Esophagus (tissue), 2 donors: Measurements from ENCODE around the gene PYGL. TPM values are rescaled to one million over a fixed set of nuclear protein-coding genes. Genes with fewer than 3 reads are reported as not detected.
A peak's percentile ranks its signal among the peaks of the same experiment; 100 is the strongest.

Experiments used
- H3K27ac ChIP-seq, 2 donors: one replicate each; pipeline ENCODE4 v1.5.1; 2013; ENCODE audit warnings: low read depth in 2 of 2, mild to moderate bottlenecking in 2 of 2, inconsistent platforms in 1 of 2, low read length in 1 of 2, moderate library complexity in 1 of 2
- H3K27me3 ChIP-seq, 2 donors: one replicate each; pipeline ENCODE4 v1.6.1; 2013; ENCODE audit warnings: low read length in 2 of 2, control low read depth in 1 of 2, mild to moderate bottlenecking in 1 of 2; ENCODE audit not compliant: insufficient read depth in 2 of 2, control insufficient read depth in 1 of 2
- H3K36me3 ChIP-seq, 2 donors: one replicate each; pipeline ENCODE4 v1.6.1; 2013; ENCODE audit warnings: low read length in 1 of 2; ENCODE audit not compliant: control insufficient read depth in 2 of 2, insufficient read depth in 2 of 2
- H3K4me1 ChIP-seq, 2 donors: one replicate each; pipeline ENCODE4 v1.6.1; 2013; ENCODE audit warnings: low read length in 1 of 2; ENCODE audit not compliant: control insufficient read depth in 2 of 2, insufficient read depth in 2 of 2
- H3K4me3 ChIP-seq, 2 donors: one replicate each; pipeline ENCODE4 v1.5.1; 2013; ENCODE audit warnings: low read length in 2 of 2, mild to moderate bottlenecking in 2 of 2, low read depth in 1 of 2, moderate library complexity in 1 of 2
- H3K9me3 ChIP-seq, 2 donors: one replicate each; pipeline ENCODE4 v1.6.1; 2013; ENCODE audit warnings: mild to moderate bottlenecking in 2 of 2, low read depth in 1 of 2, low read length in 1 of 2, moderate library complexity in 1 of 2; ENCODE audit not compliant: control insufficient read depth in 2 of 2, insufficient read depth in 1 of 2
- WGBS, 2 donors: extraction: QIAGEN DNeasy Blood & Tissue Kit; methylation state at CpG; one replicate each; pipeline ENCODE4 v1.1.7; 2013; 5-methylcytosine and 5-hydroxymethylcytosine counted together
- polyA plus RNA-seq, 2 donors: library from polyadenylated mRNA; stranded (reverse); fragments of 200-250 nt; gene quantifications; one replicate each; pipeline ENCODE4 v1.2.3, GENCODE V29; 2013
- donor health status: healthy with polysubstance abuse.
- donor health status: Bipolar disorder and iron deficiency.

Gene PYGL
- polyA plus RNA-seq, 2 donors: 35.5 to 69.0 TPM

GRCh38 chr14:50974118-50974517, 29.8 kb upstream of the PYGL start:
- Histone ChIP-seq H3K9me3 (no peaks in the 10 kb centered on the region), H3K27me3 (no peaks in the 10 kb centered on the region), H3K27ac (no peak overlapping the region), H3K4me1 (peaks cover 0 to 2% of the 10 kb centered on the region in 2 donors), H3K36me3 (no peaks in the 10 kb centered on the region), H3K4me3 (no peak overlapping the region)
- 67 to 74% methylated on average over 5 of the region's 5 CpGs for WGBS, 2 donors

GRCh38 chr14:50972734-50973133, 28.5 kb upstream of the PYGL start:
- WGBS, 2 donors: 91% methylated on average over 9 to 11 of the region's 11 CpGs
- H3K4me3 ChIP-seq: no peak overlapping the region
- no peak overlapping the region for H3K27ac ChIP-seq
- peaks cover 0 to 2% of the 10 kb centered on the region in 2 donors for H3K4me1 ChIP-seq
- no peaks in the 10 kb centered on the region for H3K36me3 ChIP-seq
- no peaks in the 10 kb centered on the region for H3K9me3 ChIP-seq
- H3K27me3 ChIP-seq: no peaks in the 10 kb centered on the region

GRCh38 chr14:50970886-50971781, 26.9 kb upstream of the PYGL start:
- no peak overlapping the region for H3K4me3 ChIP-seq
- H3K9me3 ChIP-seq: no peaks in the 10 kb centered on the region
- no peaks in the 10 kb centered on the region for H3K27me3 ChIP-seq
- peaks cover 0 to 2% of the 10 kb centered on the region in 2 donors for H3K4me1 ChIP-seq
- no peak overlapping the region for H3K27ac ChIP-seq
- WGBS, 2 donors: 87 to 88% methylated on average over 6 of the region's 6 CpGs
- no peaks in the 10 kb centered on the region for H3K36me3 ChIP-seq

- no peaks in the 10 kb centered on the region for H3K27me3 ChIP-seq
- no peaks in the 10 kb centered on the region for H3K9me3 ChIP-seq
- no peaks in the 10 kb centered on the region for H3K36me3 ChIP-seq
- no peaks in the 10 kb centered on the region for H3K4me1 ChIP-seq
- no peak overlapping the region for H3K4me3 ChIP-seq
- no peak overlapping the region for H3K27ac ChIP-seq
- WGBS, 2 donors: 58 to 61% methylated on average over 2 of the region's 2 CpGs
These were observed 23.5 kb upstream of the PYGL start for GRCh38 chr14:50967790-50968189.

- Histone ChIP-seq H3K27ac (no peak overlapping the region), H3K36me3 (no peaks in the 10 kb centered on the region), H3K4me3 (no peak overlapping the region), H3K4me1 (no peaks in the 10 kb centered on the region), H3K9me3 (no peaks in the 10 kb centered on the region), H3K27me3 (no peaks in the 10 kb centered on the region)
- 55 to 58% methylated on average over 3 of the region's 3 CpGs for WGBS, 2 donors
These were observed 22.8 kb upstream of the PYGL start for GRCh38 chr14:50967103-50967502.

GRCh38 chr14:50964683-50965390, 20.6 kb upstream of the PYGL start:
- Histone ChIP-seq H3K4me3 (no peak overlapping the region), H3K36me3 (no peaks in the 10 kb centered on the region), H3K4me1 (peaks cover 0 to 4% of the 10 kb centered on the region in 2 donors), H3K27ac (no peak overlapping the region), H3K27me3 (no peaks in the 10 kb centered on the region), H3K9me3 (no peaks in the 10 kb centered on the region)
- 22 to 23% methylated on average over 5 of the region's 5 CpGs for WGBS, 2 donors

- H3K4me1 ChIP-seq: peaks cover 0 to 4% of the 10 kb centered on the region in 2 donors
- no peak overlapping the region for H3K4me3 ChIP-seq
- WGBS, 2 donors: 91 to 94% methylated on average over 5 of the region's 5 CpGs
- H3K27me3 ChIP-seq: no peaks in the 10 kb centered on the region
- no peak overlapping the region for H3K27ac ChIP-seq
- H3K36me3 ChIP-seq: no peaks in the 10 kb centered on the region
- H3K9me3 ChIP-seq: no peaks in the 10 kb centered on the region
These were observed 19.6 kb upstream of the PYGL start for GRCh38 chr14:50963919-50964318.

- no peaks in the 10 kb centered on the region for H3K36me3 ChIP-seq
- peak overlapping the region in 1 of 2 donors; percentile 45 for H3K27ac ChIP-seq
- H3K4me3 ChIP-seq: no peak overlapping the region
- H3K27me3 ChIP-seq: no peaks in the 10 kb centered on the region
- 22 to 36% methylated on average over 2 of the region's 2 CpGs for WGBS, 2 donors
- H3K9me3 ChIP-seq: no peaks in the 10 kb centered on the region
- H3K4me1 ChIP-seq: peaks cover 0 to 4% of the 10 kb centered on the region in 2 donors
These were observed 17.4 kb upstream of the PYGL start for GRCh38 chr14:50961605-50962221.

GRCh38 chr14:50957296-50957695, 13.0 kb upstream of the PYGL start:
- no peaks in the 10 kb centered on the region for H3K27me3 ChIP-seq
- no peak overlapping the region for H3K27ac ChIP-seq
- peaks cover 0 to 4% of the 10 kb centered on the region in 2 donors for H3K4me1 ChIP-seq
- no peaks in the 10 kb centered on the region for H3K9me3 ChIP-seq
- 55% methylated on average over 3 of the region's 3 CpGs for WGBS, 2 donors
- H3K36me3 ChIP-seq: no peaks in the 10 kb centered on the region
- H3K4me3 ChIP-seq: no peak overlapping the region
